HG03159 (cell line): ENCODE measurements around the gene IL7R.

Experiments used
- ATAC-seq: cut with Tn5 transposase; IDR thresholded peaks from one replicate; pipeline ENCODE4 v1.9.1; 2021; ENCODE audit warnings: mild to moderate bottlenecking, moderate library complexity; ENCODE audit not compliant: unreplicated experiment

The IL7R gene

DNA sequence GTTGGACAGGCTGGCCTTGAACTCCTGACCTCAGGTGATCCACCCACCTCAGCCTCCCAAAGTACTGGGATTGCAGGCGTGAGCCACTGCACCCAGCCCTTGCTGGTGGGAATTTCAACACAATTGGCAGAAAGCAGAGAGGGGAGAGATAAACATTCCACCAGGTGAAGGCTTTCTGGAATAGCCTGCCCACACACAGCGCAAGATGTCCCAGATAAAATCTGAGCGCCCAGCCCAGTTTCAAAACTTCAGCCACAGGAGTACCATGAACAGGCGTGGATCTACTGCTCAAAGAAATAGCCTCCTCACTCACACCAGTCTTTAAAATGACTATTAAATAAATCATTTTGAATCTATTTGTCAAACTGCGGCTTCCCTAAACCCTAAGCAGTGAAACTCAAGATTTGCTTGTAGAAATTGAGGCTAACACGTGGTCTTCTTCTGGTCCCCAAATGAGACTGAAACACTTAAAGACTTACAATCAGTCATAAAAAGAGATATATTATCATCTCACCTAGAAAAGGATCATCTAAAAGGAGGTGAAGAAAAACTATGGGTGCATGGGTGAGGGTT lies 47.0 kb downstream of the IL7R start:
- ATAC-seq: no peak

DNA sequence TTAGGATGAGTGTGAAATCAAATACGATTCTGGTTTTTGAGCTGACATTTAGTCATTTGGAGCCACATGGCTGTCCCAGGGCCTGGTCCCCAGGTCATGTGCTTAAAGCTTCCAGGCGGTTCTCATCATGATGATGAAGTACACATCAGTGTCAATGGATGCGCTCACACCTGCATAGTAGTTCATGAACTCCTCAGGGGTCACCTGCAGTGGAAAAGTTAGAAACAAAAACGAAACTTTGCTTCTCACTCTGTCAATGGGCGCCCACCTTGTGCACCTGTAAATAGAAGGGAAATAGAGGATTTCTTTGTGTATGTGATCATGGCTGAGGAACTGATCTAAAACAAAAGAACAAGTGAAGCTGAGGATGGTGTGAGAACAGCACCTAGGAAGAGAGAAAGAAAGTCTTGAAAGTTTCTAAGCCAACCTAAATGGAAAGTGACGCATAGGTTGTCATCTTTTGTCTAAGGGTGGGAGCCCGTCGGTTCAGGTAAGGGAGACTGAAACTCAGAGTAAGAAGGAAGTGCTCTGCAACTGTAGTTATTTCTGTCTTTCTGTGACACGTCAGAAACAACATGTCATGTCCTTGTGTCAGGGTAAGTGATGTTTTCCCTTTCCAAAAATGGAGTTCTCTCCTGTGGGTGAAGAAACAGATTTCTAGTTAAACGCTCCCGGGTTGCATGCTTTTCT lies 47.9 kb downstream of the IL7R start:
- ATAC-seq: peak; percentile 68

DNA sequence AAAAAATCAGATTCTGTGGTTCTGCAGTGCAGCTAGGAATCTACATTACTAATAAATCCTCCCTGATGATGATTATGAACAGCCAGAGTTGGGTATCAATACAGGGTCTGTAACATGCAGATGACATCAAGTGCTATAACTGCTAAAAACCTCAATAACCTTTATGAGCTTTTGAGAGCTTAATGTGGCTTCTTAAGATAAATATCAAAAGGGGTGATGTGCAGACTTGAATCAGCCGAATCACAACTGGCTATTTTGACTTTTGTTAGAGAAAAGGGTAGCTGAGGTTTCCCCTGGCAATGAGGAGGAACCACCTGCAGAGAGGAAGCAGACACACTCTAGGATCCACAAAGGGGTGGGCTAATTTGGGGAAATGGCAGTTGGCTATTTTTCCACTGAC lies 51.5 kb downstream of the IL7R start:
- ATAC-seq: no peak

DNA sequence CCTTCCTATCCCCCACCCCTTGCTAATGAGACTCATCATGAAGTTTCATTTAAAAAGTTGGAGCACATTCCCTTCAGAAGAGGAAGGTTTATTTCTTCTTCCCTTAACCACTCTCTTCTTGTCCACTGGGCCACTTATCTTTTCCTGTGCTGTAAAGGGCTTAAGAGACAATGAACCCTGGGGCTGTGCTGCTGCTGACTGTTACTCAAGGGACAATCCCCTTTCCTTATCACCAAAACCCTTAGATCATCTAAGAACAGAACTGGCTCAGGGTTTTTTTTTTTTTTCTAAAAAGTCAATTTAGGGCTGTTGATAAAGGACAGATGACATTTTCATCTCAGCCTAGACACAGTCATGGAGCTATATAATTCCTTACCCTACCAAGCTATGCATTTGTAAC lies 52.1 kb downstream of the IL7R start:
- ATAC-seq: no peak

DNA sequence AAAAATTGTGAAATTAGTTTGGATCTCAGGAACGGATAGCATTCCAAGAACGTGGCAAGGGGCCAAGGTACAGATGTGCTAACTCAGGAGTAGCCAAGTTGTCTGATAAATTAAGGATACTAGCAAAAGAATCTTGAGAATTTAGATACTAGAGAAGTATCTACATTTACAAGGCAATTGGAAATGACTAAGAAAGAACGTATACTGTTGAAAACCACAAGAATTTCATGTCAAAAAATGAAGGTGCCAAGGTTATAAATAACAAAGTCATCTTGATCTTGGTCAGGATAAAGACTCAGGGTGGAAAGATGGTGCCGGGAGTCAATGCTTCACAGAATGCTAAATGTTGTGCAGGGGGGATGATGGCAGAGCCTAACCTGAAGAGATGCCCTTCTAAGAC lies 62.5 kb downstream of the IL7R start:
- ATAC-seq: no peak

DNA sequence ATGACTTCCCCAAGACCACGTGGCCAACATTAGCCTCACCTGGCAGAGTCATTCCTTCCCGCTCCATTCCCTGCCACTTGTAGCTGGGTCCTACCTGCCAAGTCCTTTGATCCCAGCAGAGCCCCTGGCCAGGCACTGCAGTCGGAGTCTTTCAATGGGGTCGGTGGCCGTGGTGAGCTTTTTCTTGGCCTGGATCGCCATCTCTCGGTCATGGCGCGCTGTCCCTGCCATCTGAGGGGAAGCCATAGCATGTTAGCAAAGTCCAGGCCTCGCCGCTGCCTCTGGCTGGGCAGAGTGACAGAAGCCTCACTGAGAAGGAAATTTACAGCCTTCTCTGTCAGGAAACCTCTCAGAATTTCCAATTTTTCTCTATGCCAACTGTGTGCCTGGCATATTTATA lies 64.2 kb downstream of the IL7R start:
- ATAC-seq: no peak

DNA sequence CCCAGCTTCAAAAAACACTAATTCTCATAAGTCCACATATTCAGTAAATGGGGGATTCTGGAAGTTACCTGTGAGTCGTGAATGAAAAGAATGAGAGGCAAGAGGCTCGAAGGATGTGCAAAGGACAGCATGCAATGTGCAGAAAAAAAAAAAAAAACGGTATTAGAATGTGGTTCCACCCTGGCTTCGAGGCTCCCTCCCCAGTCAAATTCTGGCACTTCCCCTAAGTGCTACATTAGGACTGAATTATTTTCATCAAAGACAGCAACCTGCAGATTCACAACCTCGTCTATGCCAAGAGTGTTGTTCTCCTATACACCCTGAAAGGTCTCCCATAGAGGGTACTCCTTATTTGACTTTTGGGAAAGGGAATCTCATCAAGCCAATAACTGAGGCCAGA lies 65.2 kb downstream of the IL7R start:
- ATAC-seq: no peak

DNA sequence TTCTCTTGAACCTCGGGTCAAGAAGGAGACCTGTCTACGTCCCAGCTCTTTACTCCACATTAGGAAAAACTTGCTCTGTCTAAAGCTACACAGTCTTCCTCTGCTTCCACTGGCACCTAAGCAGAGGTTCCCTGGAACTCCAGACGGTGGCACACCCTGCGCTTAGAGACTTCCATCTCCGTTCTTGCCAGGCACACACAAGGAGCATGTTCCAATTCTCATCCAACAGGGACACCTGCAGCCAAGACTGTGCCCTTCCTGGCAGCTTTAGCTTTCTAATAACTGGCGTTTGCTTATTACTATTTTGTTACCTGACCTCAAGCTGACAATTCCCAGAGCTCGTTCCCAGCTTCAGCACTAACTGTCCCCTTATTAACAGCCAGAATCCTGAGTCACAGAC lies 65.8 kb downstream of the IL7R start:
- no peak for ATAC-seq

DNA sequence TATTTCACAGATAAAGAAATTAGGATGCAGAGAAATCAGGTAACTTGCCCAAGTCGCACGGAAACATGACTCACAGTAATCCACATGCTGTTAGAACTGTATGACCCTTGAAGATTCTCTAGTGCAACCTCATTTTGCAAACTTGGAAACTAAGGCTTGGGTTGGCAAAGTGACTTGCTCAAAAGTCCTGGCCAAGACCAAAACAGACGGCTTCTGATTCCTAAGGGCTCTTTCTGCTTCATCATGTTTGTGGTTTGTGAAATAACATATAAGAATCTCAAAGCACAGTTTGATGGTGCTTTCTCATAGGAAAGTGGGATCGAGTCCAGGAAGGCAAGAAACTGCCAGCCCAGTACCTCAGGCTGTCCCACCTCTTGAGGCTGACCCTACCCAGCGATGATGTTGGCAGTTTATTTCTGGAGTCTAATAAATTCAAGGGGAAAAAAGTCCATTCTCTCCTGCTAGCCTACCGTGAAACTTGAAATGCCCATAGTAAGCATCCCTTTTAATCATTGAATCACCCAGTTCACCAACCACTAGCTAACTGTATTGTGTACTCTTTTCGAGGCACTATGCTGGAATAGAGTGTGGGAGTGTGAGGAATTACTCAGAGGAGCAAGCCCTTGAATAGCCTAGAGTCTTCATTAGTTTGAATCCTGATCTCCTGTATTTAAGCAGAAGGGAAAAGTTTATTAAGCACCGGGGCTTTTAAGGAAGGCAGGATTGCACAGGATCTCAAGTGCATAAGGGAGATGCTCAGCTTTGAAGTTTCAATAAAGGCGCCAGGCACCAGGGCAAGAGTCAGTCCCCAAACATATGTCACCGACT lies 67.6 kb downstream of the IL7R start:
- ATAC-seq: no peak

DNA sequence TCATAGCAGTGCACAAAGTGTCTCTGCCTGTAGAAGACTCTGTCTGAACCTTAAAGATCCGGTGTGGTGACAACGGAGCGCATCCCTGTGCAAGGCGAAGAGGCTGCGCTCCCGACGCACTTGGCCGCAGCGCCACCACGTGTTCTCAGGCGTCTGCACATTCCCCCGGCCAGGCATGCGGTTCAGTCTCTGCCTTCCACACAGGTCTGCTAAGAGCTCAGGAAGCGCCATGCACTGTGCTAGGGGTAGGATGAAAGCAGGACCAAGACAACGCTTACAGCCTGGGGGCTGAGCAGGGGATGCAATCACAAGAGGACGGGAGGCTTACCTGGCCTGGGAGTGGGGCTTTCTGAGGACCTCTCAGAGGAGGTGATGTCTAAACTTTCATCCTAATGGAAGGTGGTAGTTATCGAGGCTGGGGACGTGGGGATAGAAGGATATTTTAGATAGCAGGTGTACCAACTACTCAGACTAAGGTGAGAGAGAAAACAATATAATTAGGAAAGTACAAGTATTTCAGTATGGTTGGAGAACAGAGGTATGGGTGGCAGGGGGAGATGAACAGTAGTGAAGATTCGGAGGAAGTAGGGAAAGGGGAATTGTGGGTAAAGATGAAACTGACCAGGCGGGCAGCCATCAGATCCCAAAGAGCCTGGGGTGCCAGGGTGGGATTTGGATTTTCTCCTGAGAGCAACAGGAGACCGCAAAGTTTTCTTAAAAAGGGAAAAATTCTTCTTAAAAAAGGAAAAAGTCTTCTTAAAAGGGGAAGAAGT lies 68.4 kb downstream of the IL7R start:
- peak; percentile 65 for ATAC-seq

DNA sequence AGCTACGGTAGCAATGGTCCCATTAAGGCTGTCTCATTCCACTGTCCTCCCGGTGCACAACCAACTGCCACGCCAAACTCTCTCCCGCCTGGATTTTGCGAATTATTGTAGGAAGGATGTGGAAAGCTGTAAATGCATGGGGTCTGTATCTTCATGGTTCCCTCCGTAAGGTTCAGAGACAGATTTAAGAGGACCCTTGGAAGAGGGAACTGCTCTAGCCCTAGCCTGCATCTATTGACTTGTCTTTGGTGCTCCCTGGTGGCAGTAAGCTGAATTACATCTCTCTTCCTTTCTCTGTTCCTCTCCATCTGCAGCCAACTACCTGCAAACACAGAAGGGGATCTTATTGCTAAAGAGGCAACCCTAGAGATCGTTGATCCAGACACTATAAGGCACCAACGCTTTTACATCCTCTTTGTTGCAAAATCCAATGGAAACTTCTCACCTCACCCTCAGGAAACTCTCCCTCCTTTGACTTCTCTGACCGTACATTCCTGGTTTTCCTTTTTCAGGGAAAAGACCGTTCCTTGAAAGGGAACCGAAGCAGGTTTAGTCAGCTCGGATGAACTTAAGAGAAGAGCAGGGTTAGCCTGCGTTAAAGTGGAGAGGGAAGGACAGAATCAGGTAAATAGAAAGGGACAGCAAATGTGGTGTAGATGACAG lies 69.8 kb downstream of the IL7R start:
- peak; percentile 76 for ATAC-seq
